Measurements from ENCODE around the gene GRAMD4.

DNA sequence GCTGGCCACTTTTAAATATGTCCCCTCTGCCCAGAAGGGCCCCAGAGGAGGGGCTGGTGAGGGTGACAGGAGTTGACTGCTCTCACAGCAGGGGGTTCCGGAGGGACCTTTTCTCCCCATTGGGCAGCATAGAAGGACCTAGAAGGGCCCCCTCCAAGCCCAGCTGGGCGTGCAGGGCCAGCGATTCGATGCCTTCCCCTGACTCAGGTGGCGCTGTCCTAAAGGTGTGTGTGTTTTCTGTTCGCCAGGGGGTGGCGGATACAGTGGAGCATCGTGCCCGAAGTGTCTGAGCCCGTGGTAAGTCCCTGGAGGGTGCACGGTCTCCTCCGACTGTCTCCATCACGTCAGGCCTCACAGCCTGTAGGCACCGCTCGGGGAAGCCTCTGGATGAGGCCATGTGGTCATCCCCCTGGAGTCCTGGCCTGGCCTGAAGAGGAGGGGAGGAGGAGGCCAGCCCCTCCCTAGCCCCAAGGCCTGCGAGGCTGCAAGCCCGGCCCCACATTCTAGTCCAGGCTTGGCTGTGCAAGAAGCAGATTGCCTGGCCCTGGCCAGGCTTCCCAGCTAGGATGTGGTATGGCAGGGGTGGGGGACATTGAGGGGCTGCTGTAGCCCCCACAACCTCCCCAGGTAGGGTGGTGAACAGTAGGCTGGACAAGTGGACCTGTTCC is 46.5 kb downstream of the GRAMD4 start:
- TF ChIP-seq, protein P1, sequence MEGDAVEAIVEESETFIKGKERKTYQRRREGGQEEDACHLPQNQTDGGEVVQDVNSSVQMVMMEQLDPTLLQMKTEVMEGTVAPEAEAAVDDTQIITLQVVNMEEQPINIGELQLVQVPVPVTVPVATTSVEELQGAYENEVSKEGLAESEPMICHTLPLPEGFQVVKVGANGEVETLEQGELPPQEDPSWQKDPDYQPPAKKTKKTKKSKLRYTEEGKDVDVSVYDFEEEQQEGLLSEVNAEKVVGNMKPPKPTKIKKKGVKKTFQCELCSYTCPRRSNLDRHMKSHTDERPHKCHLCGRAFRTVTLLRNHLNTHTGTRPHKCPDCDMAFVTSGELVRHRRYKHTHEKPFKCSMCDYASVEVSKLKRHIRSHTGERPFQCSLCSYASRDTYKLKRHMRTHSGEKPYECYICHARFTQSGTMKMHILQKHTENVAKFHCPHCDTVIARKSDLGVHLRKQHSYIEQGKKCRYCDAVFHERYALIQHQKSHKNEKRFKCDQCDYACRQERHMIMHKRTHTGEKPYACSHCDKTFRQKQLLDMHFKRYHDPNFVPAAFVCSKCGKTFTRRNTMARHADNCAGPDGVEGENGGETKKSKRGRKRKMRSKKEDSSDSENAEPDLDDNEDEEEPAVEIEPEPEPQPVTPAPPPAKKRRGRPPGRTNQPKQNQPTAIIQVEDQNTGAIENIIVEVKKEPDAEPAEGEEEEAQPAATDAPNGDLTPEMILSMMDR (IDR thresholded peaks at IDR 0.05), result no peak
- no peak for TF ChIP-seq POLR2A (IDR thresholded peaks at IDR 0.05)
